Stomach smooth muscle (tissue), 2 donors: ENCODE results near the gene MYO9A.
"Not testable (repeated sequence)": the region's sequence is repeated elsewhere in the genome, so short reads cannot be mapped to it uniquely, and the experiment has no call there.

ENCODE experiments used
- H3K27ac ChIP-seq: one replicate; pipeline ENCODE4 v1.7.0; 2013; ENCODE audit warnings: mild to moderate bottlenecking, low read length, inconsistent platforms
- H3K27me3 ChIP-seq, 2 donors: one replicate each; pipeline ENCODE4 v1.7.0; 2013; ENCODE audit warnings: low read length in 2 of 2; ENCODE audit not compliant: insufficient read depth in 2 of 2, control insufficient read depth in 1 of 2
- H3K36me3 ChIP-seq, 2 donors: one replicate each; pipeline ENCODE4 v1.7.0; 2013; ENCODE audit warnings: low read length in 2 of 2; ENCODE audit not compliant: control insufficient read depth in 2 of 2, insufficient read depth in 2 of 2
- H3K4me1 ChIP-seq: one replicate; pipeline ENCODE4 v1.7.0; 2013; ENCODE audit warnings: low read length; ENCODE audit not compliant: control insufficient read depth, insufficient read depth
- H3K4me3 ChIP-seq, 2 donors: one replicate each; pipeline ENCODE4 v1.7.0; 2013; ENCODE audit warnings: low read length in 2 of 2
- H3K9ac ChIP-seq, 2 donors: one replicate each; pipeline ENCODE4 v1.7.0; 2013; ENCODE audit warnings: low read length in 2 of 2, mild to moderate bottlenecking in 1 of 2
- H3K9me3 ChIP-seq, 2 donors: one replicate each; pipeline ENCODE4 v1.7.0; 2013; ENCODE audit warnings: low read length in 2 of 2; ENCODE audit not compliant: control insufficient read depth in 2 of 2
- donor health status: healthy.
- donor health status: Pancreatic carcinoma.

The MYO9A gene

DNA sequence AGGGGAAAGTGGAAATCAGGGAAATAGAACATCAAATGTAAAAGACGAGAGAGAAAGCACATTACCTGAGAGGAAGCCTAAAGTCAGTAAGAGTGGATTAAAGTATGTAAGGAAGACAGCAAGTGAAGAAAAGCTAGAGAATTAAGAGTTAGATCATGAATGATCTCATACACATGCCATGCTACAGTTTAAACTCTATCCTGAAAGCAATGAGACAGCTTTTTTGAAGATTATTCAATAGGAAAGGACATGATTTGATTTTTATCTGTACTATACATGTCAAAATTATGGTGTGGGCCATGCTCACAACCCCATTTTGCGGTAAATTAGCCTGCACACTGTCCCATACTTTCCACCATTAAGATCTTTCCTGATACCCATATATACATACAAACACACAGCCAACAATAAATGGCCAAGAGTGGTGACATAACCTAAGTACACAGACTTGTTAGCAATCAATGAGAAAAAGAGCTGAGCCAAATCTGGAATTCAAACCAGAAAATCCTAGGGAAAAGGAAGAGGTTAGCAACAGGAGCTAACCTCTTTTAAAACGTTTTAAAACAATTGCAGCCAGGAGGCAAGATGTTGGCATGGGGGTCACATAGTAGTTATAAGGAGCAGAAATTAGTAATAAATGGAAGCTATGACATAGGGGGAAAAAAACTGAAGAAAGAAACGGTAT, 4.5 kb downstream of the MYO9A start:
- Histone ChIP-seq H3K9ac (no peak overlapping the region), H3K4me1 (no peaks in the 10 kb centered on the region), H3K27ac (no peak overlapping the region), H3K4me3 (no peak overlapping the region), H3K9me3 (no peaks in the 10 kb centered on the region), H3K27me3 (no peaks in the 10 kb centered on the region), H3K36me3 (no peaks in the 10 kb centered on the region)

DNA sequence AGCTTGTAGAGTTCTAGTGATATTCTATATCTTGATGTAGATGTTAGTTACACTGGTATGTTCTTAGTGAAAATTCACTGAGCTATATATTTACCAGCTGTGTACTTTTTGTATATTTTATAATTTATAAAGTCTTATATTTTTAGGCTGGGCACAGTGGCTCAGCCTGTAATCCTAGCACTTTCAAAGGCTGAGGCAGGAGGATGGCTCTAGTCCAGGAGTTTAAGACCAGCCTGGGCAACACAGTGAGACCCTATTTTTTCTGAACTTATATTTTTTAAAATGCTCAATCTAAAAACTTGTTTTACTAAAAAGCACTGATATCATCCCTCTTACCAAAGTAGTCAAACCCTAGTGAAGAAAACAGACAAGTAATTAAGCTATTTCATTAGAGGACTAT, 5.1 kb downstream of the MYO9A start:
- Histone ChIP-seq H3K36me3 (no peaks in the 10 kb centered on the region), H3K4me1 (no peaks in the 10 kb centered on the region), H3K9ac (no peak overlapping the region), H3K9me3 (no peaks in the 10 kb centered on the region), H3K27me3 (no peaks in the 10 kb centered on the region), H3K4me3 (no peak overlapping the region), H3K27ac (no peak overlapping the region)

DNA sequence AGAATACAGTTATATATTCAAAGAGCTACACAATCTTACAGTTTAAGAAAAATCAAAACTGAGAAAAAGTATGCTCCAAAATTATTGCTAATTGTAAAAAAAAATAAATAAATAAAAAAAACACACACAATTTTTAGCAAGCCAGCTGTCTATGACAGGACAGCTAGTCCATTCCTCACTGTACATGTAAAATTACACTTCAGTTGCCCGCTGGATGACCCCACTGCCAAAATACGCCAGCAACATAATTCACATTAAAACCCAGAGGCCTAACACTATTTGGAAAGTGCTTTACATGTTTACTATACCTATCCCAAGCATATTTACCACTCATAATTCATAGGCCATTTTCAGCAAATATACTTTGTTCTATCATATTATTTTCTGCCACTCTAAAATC, 5.8 kb downstream of the MYO9A start:
- Histone ChIP-seq H3K27me3 (no peaks in the 10 kb centered on the region), H3K4me3 (no peak overlapping the region), H3K9me3 (no peaks in the 10 kb centered on the region), H3K27ac (no peak overlapping the region), H3K9ac (no peak overlapping the region), H3K4me1 (no peaks in the 10 kb centered on the region), H3K36me3 (no peaks in the 10 kb centered on the region)

DNA sequence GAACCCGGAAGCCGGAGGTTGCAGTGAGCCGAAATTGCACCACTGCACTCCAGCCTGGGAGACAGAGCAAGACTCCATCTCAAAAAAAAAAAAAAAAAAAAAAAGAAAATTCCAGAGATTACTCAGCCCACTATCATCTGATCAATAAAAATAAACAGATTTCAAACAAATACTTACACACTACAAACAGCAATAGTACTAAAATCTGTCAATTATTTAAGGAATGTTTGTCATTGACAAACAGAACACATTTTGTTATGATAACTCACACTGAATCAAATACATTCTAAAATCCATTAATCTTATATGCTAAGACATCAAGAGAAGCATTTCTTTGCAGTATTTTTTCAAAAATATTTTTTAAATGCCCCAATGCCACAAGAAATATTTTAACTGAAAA, 7.6 kb downstream of the MYO9A start:
- Histone ChIP-seq H3K4me1 (no peaks in the 10 kb centered on the region), H3K27ac (no peak overlapping the region), H3K4me3 (no peak overlapping the region), H3K9me3 (no peaks in the 10 kb centered on the region), H3K27me3 (no peaks in the 10 kb centered on the region), H3K9ac (no peak overlapping the region), H3K36me3 (no peaks in the 10 kb centered on the region)

DNA sequence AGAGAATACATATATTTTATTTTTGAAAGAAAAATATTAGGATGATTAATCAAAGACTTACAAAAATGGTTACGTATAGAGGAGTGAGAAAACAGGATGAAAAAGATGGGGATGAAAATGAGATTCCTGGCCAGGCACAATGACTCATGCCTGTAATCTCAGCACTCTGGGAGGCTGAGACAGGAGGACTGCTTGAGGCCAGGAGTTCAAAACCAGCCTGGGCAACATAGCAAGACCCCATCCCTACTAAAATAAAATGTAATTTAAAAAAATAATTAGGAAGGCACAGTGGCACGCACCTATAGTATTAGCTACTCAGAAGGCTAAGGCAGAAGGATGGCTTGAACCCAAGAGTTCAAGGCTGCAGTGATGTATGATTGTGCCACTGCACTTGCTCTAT, 11.9 kb downstream of the MYO9A start:
- Histone ChIP-seq H3K27ac (no peak overlapping the region), H3K4me1 (peaks cover 9% of the 10 kb centered on the region), H3K9me3 (no peaks in the 10 kb centered on the region), H3K4me3 (no peak overlapping the region), H3K36me3 (no peaks in the 10 kb centered on the region), H3K9ac (no peak overlapping the region), H3K27me3 (no peaks in the 10 kb centered on the region)

DNA sequence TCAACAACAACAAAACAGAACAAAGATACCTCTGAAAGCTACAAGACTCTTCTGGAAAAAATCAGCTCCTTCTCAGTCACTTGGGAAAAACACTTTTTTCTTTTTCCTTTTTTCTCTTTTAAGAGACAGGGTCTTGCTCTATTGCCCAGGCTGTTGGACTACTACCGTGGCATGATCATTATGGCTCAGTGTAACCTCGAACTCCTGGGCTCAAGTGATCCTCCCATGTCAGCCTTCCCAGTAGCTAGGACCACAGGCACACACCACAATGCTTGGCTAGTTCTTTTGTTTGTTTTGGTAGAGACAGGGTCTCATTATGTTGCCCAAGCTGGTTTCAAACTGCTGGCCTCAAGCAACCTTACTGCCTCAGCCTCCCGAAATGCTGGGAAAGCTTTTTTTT, 12.8 kb downstream of the MYO9A start:
- H3K4me3 ChIP-seq = no peak overlapping the region
- no peak overlapping the region for H3K27ac ChIP-seq
- no peaks in the 10 kb centered on the region for H3K27me3 ChIP-seq
- no peak overlapping the region for H3K9ac ChIP-seq
- H3K36me3 ChIP-seq = no peaks in the 10 kb centered on the region
- peaks cover 9% of the 10 kb centered on the region for H3K4me1 ChIP-seq
- H3K9me3 ChIP-seq = no peaks in the 10 kb centered on the region

DNA sequence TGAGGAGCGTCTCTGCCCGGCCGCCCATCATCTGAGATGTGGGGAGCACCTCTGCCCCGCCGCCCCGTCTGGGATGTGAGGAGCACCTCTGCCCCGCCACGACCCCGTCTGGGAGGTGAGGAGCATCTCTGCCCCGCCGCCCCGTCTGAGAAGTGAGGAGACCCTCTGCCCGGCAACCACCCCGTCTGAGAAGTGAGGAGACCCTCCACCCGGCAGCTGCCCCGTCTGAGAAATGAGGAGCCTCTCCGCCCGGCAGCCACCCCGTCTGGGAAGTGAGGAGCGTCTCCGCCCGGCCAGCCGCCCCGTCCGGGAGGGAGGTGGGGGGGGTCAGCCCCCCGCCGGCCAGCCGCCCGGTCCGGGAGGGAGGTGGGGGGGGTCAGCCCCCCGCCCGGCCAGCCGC, 17.4 kb downstream of the MYO9A start:
- H3K9ac ChIP-seq, H3K4me1 ChIP-seq, H3K9me3 ChIP-seq, H3K27ac ChIP-seq, H3K27me3 ChIP-seq, H3K36me3 ChIP-seq, H3K4me3 ChIP-seq: not testable (repeated sequence)

DNA sequence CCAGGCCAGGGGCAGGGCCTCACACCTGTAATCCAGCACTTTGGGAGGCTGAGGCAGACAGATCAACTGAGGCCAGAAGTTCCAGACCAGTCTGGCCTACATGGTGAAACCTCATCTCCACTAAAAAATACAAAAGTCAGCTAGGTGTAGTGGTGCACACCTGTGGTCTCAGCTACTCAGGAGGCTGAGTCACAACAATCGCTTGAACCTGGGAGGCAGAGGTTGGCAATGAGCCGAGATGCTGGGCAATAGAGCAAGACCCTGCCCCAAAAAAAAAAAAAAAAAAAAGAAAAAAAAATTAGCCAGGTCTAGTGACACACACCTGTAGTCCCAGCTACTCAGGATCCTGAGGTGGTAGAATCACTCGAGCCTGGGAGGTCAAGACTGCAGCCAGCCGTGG, 18.8 kb downstream of the MYO9A start:
- no peak overlapping the region for H3K27ac ChIP-seq
- H3K27me3 ChIP-seq = no peaks in the 10 kb centered on the region
- H3K4me1 ChIP-seq = peaks cover 9% of the 10 kb centered on the region
- no peaks in the 10 kb centered on the region for H3K9me3 ChIP-seq
- H3K36me3 ChIP-seq = no peaks in the 10 kb centered on the region
- H3K4me3 ChIP-seq = no peak overlapping the region
- no peak overlapping the region for H3K9ac ChIP-seq

DNA sequence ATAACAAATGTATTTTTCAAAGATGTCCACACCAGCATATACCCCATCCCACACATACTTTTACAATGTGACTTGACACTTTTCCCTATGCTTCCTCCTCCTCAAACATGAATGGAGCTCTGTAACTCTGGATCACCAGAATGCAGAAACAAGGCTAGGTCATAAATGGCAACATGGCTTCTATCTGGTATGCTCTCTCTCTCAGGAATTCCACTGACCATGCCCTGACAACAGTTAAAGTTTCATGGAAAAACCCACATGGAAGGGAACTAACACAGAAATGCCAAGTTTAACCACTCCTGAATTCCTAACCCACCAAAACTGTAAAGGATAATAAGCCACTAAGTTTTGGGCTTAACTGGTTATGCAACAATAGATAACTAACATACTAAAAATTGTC, 19.9 kb downstream of the MYO9A start:
- Histone ChIP-seq H3K36me3 (no peaks in the 10 kb centered on the region), H3K4me3 (no peak overlapping the region), H3K27ac (no peak overlapping the region), H3K9me3 (no peaks in the 10 kb centered on the region), H3K27me3 (no peaks in the 10 kb centered on the region), H3K4me1 (no peaks in the 10 kb centered on the region), H3K9ac (no peak overlapping the region)

DNA sequence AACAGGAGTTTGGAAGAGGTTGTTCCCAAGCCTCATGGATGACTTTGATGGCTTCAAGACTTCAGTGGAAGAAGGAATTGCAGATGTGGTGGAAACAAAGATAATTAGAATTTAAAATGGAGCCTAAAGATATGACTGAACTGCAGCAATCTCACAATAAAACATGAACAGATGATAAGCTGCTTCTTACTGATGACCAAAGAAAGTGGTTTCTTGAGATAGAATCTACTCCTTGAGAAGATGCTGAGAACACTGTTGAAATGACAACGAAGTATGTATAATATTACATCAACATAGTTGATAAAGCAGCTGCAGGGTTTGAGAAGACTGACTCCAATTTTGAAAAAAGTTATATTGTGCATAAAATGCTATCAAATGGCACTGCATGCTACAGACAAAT, 21.2 kb downstream of the MYO9A start:
- Histone ChIP-seq H3K9ac (no peak overlapping the region), H3K4me3 (no peak overlapping the region), H3K27ac (no peak overlapping the region), H3K4me1 (no peaks in the 10 kb centered on the region), H3K9me3 (no peaks in the 10 kb centered on the region), H3K27me3 (no peaks in the 10 kb centered on the region), H3K36me3 (no peaks in the 10 kb centered on the region)

DNA sequence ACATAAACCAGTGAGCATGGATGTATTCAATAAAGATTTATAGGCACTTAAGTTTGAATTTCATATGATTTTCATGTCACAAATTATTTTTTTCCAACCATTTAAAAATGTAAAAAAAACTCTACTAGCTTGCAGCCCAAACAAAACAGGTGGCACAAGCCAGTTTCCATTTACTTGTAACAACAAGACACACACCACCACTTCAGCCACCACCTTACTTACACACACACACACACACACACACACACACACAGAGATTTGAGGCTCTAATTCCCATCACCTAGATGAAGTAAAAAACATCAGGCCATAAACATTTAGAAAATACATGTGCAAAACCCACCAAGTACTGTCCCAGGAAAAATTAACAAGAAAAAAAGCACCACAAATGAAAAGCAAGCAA, 25.3 kb downstream of the MYO9A start:
- Histone ChIP-seq H3K27ac (no peak overlapping the region), H3K9me3 (no peaks in the 10 kb centered on the region), H3K4me1 (no peaks in the 10 kb centered on the region), H3K27me3 (no peaks in the 10 kb centered on the region), H3K9ac (no peak overlapping the region), H3K4me3 (no peak overlapping the region), H3K36me3 (no peaks in the 10 kb centered on the region)
